CD14-positive monocyte (primary cell): ENCODE measurements around the gene UGT1A6. TPM values are rescaled to one million over a fixed set of nuclear protein-coding genes. Genes with fewer than 3 reads are reported as not detected.

ENCODE experiments used
- DNase-seq, 3 donors: peaks; one replicate each; pipeline ENCODE4 v3.0.0-alpha.2; 2011 to 2022
- H2AFZ ChIP-seq: 2 replicates; pipeline ENCODE4 v1.6.0; 2012; ENCODE audit warnings: mild to moderate bottlenecking, low read depth, low read length, inconsistent platforms; ENCODE audit not compliant: insufficient read depth, poor library complexity, severe bottlenecking
- H3K27ac ChIP-seq, 2 donors: 1 replicate in 1 of 2; 2 replicates in 1 of 2; pipeline ENCODE4 v1.5.1; 2012 to 2013; ENCODE audit warnings: low read length in 2 of 2, control low read depth in 1 of 2, inconsistent platforms in 1 of 2, low read depth in 1 of 2, mild to moderate bottlenecking in 1 of 2
- H3K27me3 ChIP-seq, 2 donors: one replicate each; pipeline versions ENCODE4 v1.6.0 to v1.6.1; 2011 to 2013; ENCODE audit warnings: low read length in 2 of 2; ENCODE audit not compliant: control insufficient read depth in 2 of 2, insufficient read depth in 2 of 2
- H3K36me3 ChIP-seq, 2 donors: replicated peaks in 1 of 2; 1 replicate in 1 of 2; 2 replicates in 1 of 2; pipeline versions ENCODE4 v1.5.1 to v1.6.1; 2012 to 2013; ENCODE audit warnings: low read length in 2 of 2, control low read depth in 1 of 2, inconsistent platforms in 1 of 2, mild to moderate bottlenecking in 1 of 2; ENCODE audit not compliant: insufficient read depth in 2 of 2, control insufficient read depth in 1 of 2
- H3K4me1 ChIP-seq, 2 donors: 1 replicate in 1 of 2; 2 replicates in 1 of 2; pipeline versions ENCODE4 v1.5.1 to v1.6.1; 2012 to 2013; ENCODE audit warnings: low read length in 2 of 2, control low read depth in 1 of 2, inconsistent platforms in 1 of 2, mild to moderate bottlenecking in 1 of 2, moderate library complexity in 1 of 2; ENCODE audit not compliant: insufficient read depth in 2 of 2, control insufficient read depth in 1 of 2
- H3K4me2 ChIP-seq: replicated peaks from 2 replicates; pipeline ENCODE3; 2012; ENCODE audit warnings: low read length, moderate library complexity, mild to moderate bottlenecking; ENCODE audit not compliant: poor library complexity, severe bottlenecking; ENCODE audit errors: extremely low read depth
- H3K4me3 ChIP-seq, 3 experiments: fragments of 200-600 bp in 1 of 3; sonication (generic) in 1 of 3; replicated peaks in 1 of 3; 1 replicate in 2 of 3; 2 replicates in 1 of 3; pipeline ENCODE4 v1.5.1; 2011 to 2013; ENCODE audit warnings: low read length in 3 of 3, mild to moderate bottlenecking in 3 of 3, control low read depth in 2 of 3, low read depth in 2 of 3, inconsistent platforms in 1 of 3, moderate library complexity in 1 of 3
- H3K79me2 ChIP-seq: 2 replicates; pipeline ENCODE4 v1.6.0; 2012; ENCODE audit warnings: mild to moderate bottlenecking, control low read depth, inconsistent platforms, low read length, moderate library complexity; ENCODE audit not compliant: insufficient read depth
- H3K9ac ChIP-seq: 2 replicates; pipeline ENCODE4 v1.6.0; 2017; ENCODE audit warnings: low read length, mild to moderate bottlenecking; ENCODE audit not compliant: insufficient read depth, poor library complexity, severe bottlenecking
- H3K9me3 ChIP-seq, 2 donors: replicated peaks in 1 of 2; 1 replicate in 1 of 2; 2 replicates in 1 of 2; pipeline versions ENCODE4 v1.5.1 to v1.6.1; 2012 to 2013; ENCODE audit warnings: low read length in 2 of 2, control low read depth in 1 of 2; ENCODE audit not compliant: control insufficient read depth in 1 of 2, insufficient read depth in 1 of 2
- H4K20me1 ChIP-seq: 2 replicates; pipeline ENCODE4 v1.6.0; 2012; ENCODE audit warnings: mild to moderate bottlenecking, low read length, control low read depth, moderate library complexity; ENCODE audit not compliant: insufficient read depth
- H3K27ac Mint-ChIP-seq, 7 donors: one replicate each; pipeline ENCODE4 v1.8.0; 2020; ENCODE audit warnings: mild to moderate bottlenecking in 7 of 7, mixed read lengths in 7 of 7, moderate library complexity in 6 of 7, inconsistent platforms in 2 of 7
- H3K27me3 Mint-ChIP-seq, 3 donors: one replicate each; pipeline ENCODE4 v1.8.0; 2021 to 2022; ENCODE audit warnings: low read depth in 3 of 3, mild to moderate bottlenecking in 3 of 3, mixed read lengths in 3 of 3, moderate library complexity in 3 of 3, inconsistent platforms in 1 of 3
- H3K36me3 Mint-ChIP-seq, 2 donors: one replicate each; pipeline ENCODE4 v1.8.0; 2020; ENCODE audit warnings: mixed read lengths in 2 of 2, inconsistent platforms in 1 of 2, mild to moderate bottlenecking in 1 of 2
- H3K4me1 Mint-ChIP-seq: one replicate; pipeline ENCODE4 v1.8.0; 2020; ENCODE audit warnings: mild to moderate bottlenecking, mixed read lengths
- H3K4me3 Mint-ChIP-seq, 2 donors: one replicate each; pipeline ENCODE4 v1.8.0; 2020; ENCODE audit warnings: mild to moderate bottlenecking in 2 of 2, mixed read lengths in 2 of 2, moderate library complexity in 1 of 2
- H3K9me3 Mint-ChIP-seq, 7 donors: one replicate each; pipeline ENCODE4 v1.8.0; 2020 to 2022; ENCODE audit warnings: mixed read lengths in 7 of 7, mild to moderate bottlenecking in 6 of 7, moderate library complexity in 6 of 7, inconsistent platforms in 2 of 7
- WGBS: methylation state at CpG from one replicate; pipeline ENCODE4 v1.1.5; 2013; ENCODE audit warnings: missing lambda C conversion rate; ENCODE audit not compliant: insufficient coverage; 5-methylcytosine and 5-hydroxymethylcytosine counted together
- intact Hi-C, 2 donors: fragments of 100-400 bp; cut with micrococcal nuclease; formaldehyde crosslinking; loops; one replicate each; pipeline versions ENCODE4 v1.15.0 to v1.15.1; 2023
- polyA plus RNA-seq, 3 donors: library from polyadenylated mRNA; depleted of rRNA in 1 of 3; unstranded in 2 of 3; stranded (reverse) in 1 of 3; fragments of 300-500 nt in 2 of 3; fragments of >200 nt in 1 of 3; fragmentation: Illumina TruSeq in 2 of 3; gene quantifications; 1 replicate in 2 of 3; 2 replicates in 1 of 3; pipeline ENCODE4 v1.2.3, GENCODE V29; 2012 to 2021
- TF ChIP-seq, protein P1 (sequence below): fragments of 200-600 bp; IDR thresholded peaks from one replicate; pipeline ENCODE4 v1.8.0; 2022; ENCODE audit warnings: antibody characterized with exemption, mild to moderate bottlenecking

Gene UGT1A6
- polyA plus RNA-seq, 3 donors, result not detected

DNA sequence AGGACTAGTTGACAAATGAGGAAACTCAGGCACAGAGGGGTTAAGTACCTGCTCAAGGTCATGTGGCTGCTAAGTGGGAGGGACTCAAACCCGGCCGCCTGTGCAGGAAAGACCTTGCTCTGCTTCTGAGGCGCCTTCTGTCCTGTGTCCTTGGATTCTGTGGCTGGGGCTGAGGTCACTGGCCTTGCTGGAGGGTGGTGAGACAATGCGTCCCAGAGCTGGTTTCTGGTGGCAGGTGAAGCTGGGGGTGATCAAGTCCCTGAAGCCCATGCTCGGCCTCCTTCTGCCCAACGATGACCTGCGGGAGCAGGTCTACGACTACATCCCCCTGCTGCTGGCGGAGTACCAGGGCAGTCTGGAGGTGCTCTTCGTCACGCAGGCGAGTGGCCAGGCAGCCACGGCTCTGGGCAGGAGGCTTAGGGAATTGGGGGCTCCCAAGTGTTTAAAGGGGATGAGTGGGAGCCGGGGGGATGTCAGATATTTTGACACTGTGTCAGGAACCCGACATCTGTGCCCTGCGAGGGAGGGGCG is 101.5 kb downstream of the UGT1A6 start:
- TF ChIP-seq, protein P1, sequence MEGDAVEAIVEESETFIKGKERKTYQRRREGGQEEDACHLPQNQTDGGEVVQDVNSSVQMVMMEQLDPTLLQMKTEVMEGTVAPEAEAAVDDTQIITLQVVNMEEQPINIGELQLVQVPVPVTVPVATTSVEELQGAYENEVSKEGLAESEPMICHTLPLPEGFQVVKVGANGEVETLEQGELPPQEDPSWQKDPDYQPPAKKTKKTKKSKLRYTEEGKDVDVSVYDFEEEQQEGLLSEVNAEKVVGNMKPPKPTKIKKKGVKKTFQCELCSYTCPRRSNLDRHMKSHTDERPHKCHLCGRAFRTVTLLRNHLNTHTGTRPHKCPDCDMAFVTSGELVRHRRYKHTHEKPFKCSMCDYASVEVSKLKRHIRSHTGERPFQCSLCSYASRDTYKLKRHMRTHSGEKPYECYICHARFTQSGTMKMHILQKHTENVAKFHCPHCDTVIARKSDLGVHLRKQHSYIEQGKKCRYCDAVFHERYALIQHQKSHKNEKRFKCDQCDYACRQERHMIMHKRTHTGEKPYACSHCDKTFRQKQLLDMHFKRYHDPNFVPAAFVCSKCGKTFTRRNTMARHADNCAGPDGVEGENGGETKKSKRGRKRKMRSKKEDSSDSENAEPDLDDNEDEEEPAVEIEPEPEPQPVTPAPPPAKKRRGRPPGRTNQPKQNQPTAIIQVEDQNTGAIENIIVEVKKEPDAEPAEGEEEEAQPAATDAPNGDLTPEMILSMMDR, result no peak
- no peaks in the 10 kb centered on the region for H3K79me2 ChIP-seq
- H3K27me3 ChIP-seq, result no peaks in the 10 kb centered on the region
- Mint-ChIP-seq H3K4me3 (no peak overlapping the region), H3K27me3 (peaks cover 0 to 9% (median 5%) of the 10 kb centered on the region in 3 donors), H3K9me3 (peaks cover 0 to 2% (median 0%) of the 10 kb centered on the region in 7 donors), H3K36me3 (no peaks in the 10 kb centered on the region), H3K4me1 (no peaks in the 10 kb centered on the region), H3K27ac (no peak overlapping the region)
- H4K20me1 ChIP-seq, result no peaks in the 10 kb centered on the region
- H3K4me1 ChIP-seq, result no peaks in the 10 kb centered on the region
- intact Hi-C loops, result no loop called here
- no peak overlapping the region for H3K4me2 ChIP-seq
- no peaks in the 10 kb centered on the region for H3K36me3 ChIP-seq
- DNase-seq, result no peak
- H3K27ac ChIP-seq, result no peak overlapping the region
- no peak overlapping the region for H3K4me3 ChIP-seq
- no peak overlapping the region for H3K9ac ChIP-seq
- no peak overlapping the region for H2AFZ ChIP-seq
- no peaks in the 10 kb centered on the region for H3K9me3 ChIP-seq
- 89% methylated on average over 17 of the region's 17 CpGs for WGBS

GRCh38 chr2:233795735-233796171 is 103.1 kb downstream of the UGT1A6 start:
- TF ChIP-seq, protein P1, result no peak
- Mint-ChIP-seq H3K27ac (no peak overlapping the region), H3K27me3 (peaks cover 0 to 9% (median 7%) of the 10 kb centered on the region in 3 donors), H3K9me3 (peaks cover 0 to 2% (median 0%) of the 10 kb centered on the region in 7 donors), H3K4me1 (no peaks in the 10 kb centered on the region), H3K4me3 (no peak overlapping the region), H3K36me3 (no peaks in the 10 kb centered on the region)
- Histone ChIP-seq H2AFZ (no peak overlapping the region), H3K9me3 (no peaks in the 10 kb centered on the region), H3K27me3 (no peaks in the 10 kb centered on the region), H3K27ac (no peak overlapping the region), H3K4me3 (no peak overlapping the region), H3K4me2 (no peak overlapping the region), H3K36me3 (no peaks in the 10 kb centered on the region), H3K79me2 (no peaks in the 10 kb centered on the region), H3K4me1 (no peaks in the 10 kb centered on the region), H3K9ac (no peak overlapping the region), H4K20me1 (no peaks in the 10 kb centered on the region)
- 97% methylated on average over 13 of the region's 13 CpGs for WGBS
- no peak for DNase-seq
- intact Hi-C loops, result no loop called here
